ENCODE results near the gene PEX26. TPM values are rescaled to one million over a fixed set of nuclear protein-coding genes. Genes with fewer than 3 reads are reported as not detected.

The PEX26 gene
- total RNA-seq, 2 experiments from 2014 or later = 64.1 to 64.7 TPM

DNA sequence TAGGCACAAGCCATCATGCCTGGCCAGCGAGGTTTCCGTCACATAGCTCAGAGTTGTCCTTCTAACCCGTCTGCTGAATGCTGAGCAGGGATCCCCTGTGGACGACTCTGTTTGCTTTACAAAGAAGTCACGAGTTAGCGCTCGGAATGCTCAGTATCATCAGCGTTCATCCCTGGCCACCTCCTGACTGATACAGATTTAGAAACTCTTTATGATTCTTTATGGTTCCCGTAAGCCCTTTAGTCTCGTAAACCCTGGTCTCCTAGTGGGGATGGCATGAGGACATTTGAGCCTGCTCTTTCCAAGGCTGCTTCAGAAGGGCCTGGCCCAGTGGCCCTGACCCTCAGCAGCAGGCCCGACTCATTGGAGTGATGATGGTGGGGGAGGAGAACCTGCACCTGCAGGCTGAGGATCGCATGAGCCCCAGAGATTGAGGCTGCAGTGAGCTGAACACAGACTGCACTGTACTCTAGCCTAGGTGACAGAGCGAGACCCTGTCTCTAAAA is 9.6 kb downstream of the PEX26 start:
- CTCF ChIA-PET = interaction anchor here (2.0 kb wide), 1 partner anchor 8 kb away, joined by 7 read pairs; no protein-coding TSS in a partner anchor

DNA sequence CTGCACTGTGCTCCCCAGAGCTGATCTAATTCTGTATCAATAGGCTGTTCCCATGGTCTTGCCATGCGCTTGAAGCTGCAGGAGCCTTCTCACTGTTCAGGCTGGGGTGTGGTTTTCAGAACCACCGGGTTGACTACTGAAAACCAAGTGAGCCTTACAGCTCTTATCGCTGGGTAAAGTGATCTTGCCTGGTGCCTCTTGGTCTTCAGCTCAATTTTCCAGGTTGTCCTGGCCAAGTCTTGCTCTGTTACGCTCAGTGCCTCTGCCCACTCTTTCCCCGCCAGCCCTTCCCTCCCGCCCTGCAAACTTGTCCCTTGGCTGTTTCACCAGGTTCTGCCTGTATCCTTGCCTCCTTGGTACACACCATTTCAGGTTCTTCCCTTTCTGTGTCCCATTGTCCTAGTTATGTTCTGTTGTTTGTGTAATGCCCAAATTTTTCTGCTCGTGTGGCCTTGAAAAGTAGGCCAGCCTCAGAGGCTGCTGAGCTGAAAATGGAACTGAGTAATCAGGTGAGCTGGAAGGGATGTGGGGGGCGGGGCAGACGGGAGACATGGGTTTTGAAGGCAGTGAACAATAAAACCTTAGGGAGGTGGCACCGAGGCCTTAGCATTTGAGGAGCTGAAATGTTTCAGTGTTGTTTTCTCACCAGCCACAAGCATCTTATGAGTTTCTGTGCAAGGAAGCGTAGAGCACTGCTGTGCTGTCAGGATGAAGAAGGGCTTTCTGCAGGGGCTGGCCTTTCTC is 11.2 kb downstream of the PEX26 start:
- ChIA-PET POLR2A (interaction anchor here (1.0 kb wide), 1 partner anchor 10 kb away, joined by 3 read pairs; no protein-coding TSS in a partner anchor), CTCF (interaction anchor here (2.0 kb wide), 1 partner anchor 10 kb away, joined by 7 read pairs; no protein-coding TSS in a partner anchor)

More for the DNA sequence above, 9.6 kb downstream of the PEX26 start:
- POLR2A ChIA-PET = no interaction called here

- POLR2A ChIA-PET = no interaction called here
- CTCF ChIA-PET = interaction anchor here (1.8 kb wide), 1 partner anchor 14 kb away, joined by 4 read pairs; no protein-coding TSS in a partner anchor
These were observed 12.5 kb downstream of the PEX26 start for GRCh38 chr22:18090286-18090685.

GRCh38 chr22:18091478-18091877 is 13.7 kb downstream of the PEX26 start:
- POLR2A ChIA-PET = interaction anchor here (0.6 kb wide), 1 partner anchor 95 kb away, joined by 11 read pairs; no protein-coding TSS in a partner anchor
- CTCF ChIA-PET = interaction anchor here (0.6 to 1.8 kb wide), 2 partner anchors 15 to 58 kb away, joined by 3 to 4 read pairs; partner anchors contain the start of gene USP18

GRCh38 chr22:18091916-18092526 is 14.2 kb downstream of the PEX26 start:
- CTCF ChIA-PET = interaction anchor here (0.6 to 1.8 kb wide), 3 partner anchors 16 to 58 kb away, joined by 3 to 4 read pairs (median 4); partner anchors contain the start of gene USP18
- POLR2A ChIA-PET = no interaction called here

DNA sequence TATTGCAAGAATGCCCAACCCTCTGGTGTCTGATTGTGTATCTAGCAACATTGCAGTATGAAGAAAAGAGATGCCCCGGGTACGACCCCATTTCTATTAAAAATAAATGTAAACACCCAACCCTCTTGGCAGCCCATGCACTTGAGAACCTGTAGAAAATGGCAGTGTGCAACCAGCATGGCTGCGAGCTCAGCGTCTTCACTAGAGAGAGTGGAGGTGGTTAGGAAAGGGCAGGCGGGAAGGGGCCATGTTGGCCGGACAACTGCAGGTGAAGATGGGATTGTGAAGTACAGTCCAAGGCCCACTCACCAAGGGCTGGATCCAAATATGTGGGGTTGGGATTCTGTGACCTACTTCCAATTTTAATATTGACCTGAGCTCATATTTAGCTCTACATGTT is 15.9 kb downstream of the PEX26 start:
- CTCF ChIA-PET = interaction anchor here (1.5 to 1.8 kb wide), 2 partner anchors 12 to 18 kb away, joined by 3 to 4 read pairs; no protein-coding TSS in a partner anchor
- POLR2A ChIA-PET = no interaction called here

GRCh38 chr22:18095101-18095805 is 17.5 kb downstream of the PEX26 start:
- ChIA-PET POLR2A (interaction anchor here (0.7 kb wide), 1 partner anchor 17 kb away, joined by 4 read pairs; the partner anchor contains the start of gene PEX26), CTCF (interaction anchor here (1.5 kb wide), 1 partner anchor 11 kb away, joined by 3 read pairs; no protein-coding TSS in a partner anchor)

DNA sequence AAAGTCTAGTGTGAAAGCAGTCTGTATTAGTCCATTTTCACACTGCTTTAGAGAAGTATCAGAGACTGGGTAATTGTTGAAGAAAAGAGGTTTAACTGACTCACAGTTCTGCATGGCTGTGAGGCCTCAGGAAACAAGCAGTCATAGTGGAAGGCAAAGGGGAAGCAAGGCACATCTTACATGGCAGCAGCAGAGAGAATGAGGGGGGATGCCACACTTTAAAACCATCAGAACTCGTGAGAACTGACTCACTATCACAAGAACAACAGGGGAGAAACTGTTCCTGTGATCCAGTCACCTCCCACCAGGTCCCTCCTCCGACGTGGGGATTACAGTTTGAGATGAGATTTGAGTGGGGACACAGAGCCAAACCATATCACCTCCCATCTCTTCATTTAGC is 19.0 kb downstream of the PEX26 start:
- POLR2A ChIA-PET = no interaction called here
- CTCF ChIA-PET = no interaction called here

- ChIA-PET POLR2A (no interaction called here), CTCF (no interaction called here)
These were observed 23.0 kb downstream of the PEX26 start for GRCh38 chr22:18100781-18101180.

DNA sequence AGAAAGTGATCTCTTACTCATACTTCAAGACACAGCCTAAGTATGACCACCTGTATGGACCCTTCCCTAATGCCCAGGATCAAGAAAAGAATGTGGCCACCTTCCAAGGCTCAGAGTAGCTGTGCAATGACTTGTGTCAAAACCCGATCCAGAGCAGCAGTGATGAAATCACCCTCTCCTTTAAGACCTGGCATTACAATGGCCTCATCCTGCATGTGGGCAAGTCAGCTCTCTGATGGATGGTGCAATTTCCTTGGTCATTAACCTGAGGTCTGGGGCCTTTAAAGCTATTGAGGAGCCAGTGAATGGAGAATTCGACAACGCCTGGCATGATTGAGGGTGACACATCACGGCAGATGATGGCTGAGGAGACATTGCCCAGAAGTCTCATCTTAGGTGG is 23.7 kb downstream of the PEX26 start:
- POLR2A ChIA-PET = no interaction called here

DNA sequence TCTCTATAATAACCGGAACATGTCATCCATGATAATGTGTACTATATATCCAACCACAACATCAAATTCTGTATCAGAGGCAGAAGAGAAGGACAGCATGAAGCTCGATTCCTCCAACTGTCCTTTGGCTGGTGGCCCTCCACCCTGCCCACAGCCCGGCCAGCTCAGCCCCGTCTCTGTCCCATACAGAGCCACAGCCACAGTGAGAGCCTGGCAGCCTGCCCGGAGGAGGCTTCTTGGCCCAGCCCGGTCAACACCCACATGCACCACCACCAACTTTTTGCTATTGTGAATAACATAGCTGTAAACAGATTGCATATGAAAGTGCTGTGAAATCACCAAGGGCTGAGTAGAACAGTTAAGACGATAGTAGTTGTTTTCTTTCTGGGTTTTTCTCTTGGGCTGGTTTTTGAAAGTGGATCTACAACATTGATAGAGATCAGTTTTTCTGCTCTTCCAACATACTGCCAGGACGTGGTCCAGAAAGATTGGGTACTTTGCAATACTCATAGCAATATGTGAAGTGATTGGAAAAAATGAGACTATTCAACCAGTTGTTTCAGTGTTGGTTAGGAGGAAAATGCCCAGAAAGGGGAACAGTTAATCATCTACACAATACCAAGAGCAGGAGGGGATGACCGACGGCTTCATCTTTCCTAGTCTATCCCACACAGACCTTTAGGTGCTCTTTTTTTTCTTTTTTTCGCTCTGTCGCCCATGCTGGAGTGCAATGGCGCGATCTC is 25.9 kb downstream of the PEX26 start:
- CTCF ChIA-PET = no interaction called here
- POLR2A ChIA-PET = no interaction called here

More for the DNA sequence above, 23.7 kb downstream of the PEX26 start:
- CTCF ChIA-PET = no interaction called here

GRCh38 chr22:18104566-18104965 is 26.8 kb downstream of the PEX26 start:
- CTCF ChIA-PET = no interaction called here
- POLR2A ChIA-PET = no interaction called here

GRCh38 chr22:18105981-18106380 is 28.2 kb downstream of the PEX26 start:
- ChIA-PET POLR2A (interaction anchor here (0.5 to 1.3 kb wide), 2 partner anchors 9 to 44 kb away, joined by 3 to 4 read pairs; partner anchors contain the start of gene USP18), CTCF (interaction anchor here (0.6 to 1.2 kb wide), 2 partner anchors 9 to 11 kb away, joined by 3 read pairs; no protein-coding TSS in a partner anchor)

DNA sequence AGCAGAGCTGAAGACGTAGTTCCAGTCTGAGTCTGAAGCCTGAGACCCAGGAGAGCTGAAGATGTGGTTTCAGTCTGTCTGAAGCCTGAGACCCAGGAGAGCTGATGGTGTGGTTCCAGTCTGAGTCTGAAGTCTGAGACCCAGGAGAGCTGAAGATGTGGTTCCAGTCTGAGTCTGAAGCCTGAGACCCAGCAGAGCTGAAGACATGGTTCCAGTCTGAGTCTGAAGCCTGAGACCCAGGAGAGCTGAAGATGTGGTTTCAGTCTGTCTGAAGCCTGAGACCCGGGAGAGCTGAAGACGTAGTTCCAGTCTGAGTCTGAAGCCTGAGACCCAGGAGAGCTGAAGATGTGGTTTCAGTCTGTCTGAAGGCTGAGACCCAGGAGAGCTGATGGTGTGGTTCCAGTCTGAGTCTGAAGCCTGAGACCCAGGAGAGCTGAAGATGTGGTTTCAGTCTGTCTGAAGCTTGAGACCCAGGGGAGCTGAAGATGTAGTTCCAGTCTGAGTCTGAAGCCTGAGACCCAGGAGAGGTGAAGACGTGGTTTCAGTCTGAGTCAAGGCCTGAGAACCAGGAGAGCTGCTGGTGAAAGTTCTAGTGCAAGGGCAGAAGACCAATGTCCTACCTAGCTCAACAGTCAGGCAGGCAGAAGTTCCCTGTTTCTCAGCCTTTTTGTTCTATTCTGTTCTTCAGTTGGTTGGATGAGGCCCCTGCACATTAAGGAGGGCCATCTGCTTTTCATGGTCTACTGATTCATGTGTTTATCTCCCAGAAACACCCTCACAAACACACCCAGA is 29.0 kb downstream of the PEX26 start:
- POLR2A ChIA-PET = interaction anchor here (0.5 to 1.3 kb wide), 2 partner anchors 9 to 43 kb away, joined by 3 to 4 read pairs; partner anchors contain the start of gene USP18
- CTCF ChIA-PET = interaction anchor here (0.6 to 1.2 kb wide), 2 partner anchors 9 to 12 kb away, joined by 3 read pairs; no protein-coding TSS in a partner anchor

DNA sequence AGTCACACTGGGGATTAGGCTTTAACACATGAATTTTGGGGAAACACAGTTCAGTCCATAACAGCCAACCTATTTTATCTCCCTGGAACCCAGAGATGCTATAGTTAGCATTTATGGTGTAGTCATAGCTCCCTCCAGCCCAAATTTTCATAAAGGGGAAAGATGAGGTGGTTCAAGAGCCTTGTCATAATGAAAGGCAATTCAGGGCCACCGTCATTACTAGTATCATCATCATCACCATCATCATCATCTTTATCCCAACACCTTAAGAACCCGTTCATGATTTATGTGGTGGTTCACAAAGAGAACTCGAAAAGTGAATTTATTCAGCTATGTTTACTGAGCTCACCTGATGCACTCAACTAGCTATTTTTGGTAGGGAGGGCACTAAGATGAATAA is 30.4 kb downstream of the PEX26 start:
- CTCF ChIA-PET = interaction anchor here (0.7 kb wide), 1 partner anchor 677 kb away, joined by 3 read pairs; no protein-coding TSS in a partner anchor
- POLR2A ChIA-PET = no interaction called here

- ChIA-PET POLR2A (no interaction called here), CTCF (no interaction called here)
These were observed 31.8 kb downstream of the PEX26 start for GRCh38 chr22:18109410-18110193.

DNA sequence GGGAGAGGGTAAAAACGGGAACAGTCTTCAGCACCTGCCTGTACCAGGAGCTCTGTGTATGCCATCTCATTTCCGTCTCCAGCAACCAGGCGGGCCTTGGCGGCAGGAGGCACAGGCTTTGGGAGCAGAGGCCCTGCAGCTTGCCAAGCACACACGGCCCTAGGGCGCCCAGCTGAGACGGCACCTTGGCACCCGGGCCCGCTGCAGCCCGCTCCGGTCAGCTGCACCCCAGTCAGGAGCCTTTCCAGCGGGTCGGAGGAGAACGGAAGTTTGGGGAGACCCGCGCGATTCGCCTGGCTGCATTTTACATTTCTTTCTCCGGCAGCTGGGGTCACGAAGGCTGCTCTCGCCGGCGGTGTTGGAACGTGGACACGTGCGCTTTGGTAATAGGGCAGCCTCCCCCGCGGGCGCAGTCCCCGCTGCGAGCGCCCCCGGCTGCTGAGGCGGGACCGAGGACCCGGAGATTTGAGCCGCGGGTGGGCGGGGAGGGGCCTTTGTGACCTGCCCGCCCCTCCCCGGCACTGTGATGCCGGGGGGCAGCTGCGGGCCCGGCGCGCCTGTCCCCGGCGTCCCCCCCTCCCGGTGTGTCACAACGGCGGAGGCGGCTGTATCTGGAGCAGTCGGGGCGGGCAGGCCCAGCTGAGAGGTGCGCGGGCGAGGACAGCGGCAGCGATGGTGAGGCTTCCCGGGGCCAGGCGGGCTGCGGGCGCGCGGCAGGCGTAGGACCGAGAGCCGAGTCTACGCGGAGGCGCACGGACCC is 32.6 kb downstream of the PEX26 start, which contains the start of gene TUBA8:
Gene TUBA8 (plus strand): TSS at position 616 of the 760 bp plus-strand sequence. CDS start 57 bp downstream, at position 673.
- CTCF ChIA-PET = no interaction called here
- POLR2A ChIA-PET = no interaction called here
